K562 (cell line): ENCODE measurements around the gene NUDT21. TPM values are rescaled to one million over a fixed set of nuclear protein-coding genes. Genes with fewer than 3 reads are reported as not detected.

Experiments
- CHD1 ChIP-seq: fragments of 200-600 bp; sonication (generic); IDR thresholded peaks from one replicate; pipeline ENCODE4 v1.6.1; 2012; ENCODE audit warnings: mild to moderate bottlenecking, moderate library complexity, low read length, inconsistent platforms
- MTA3 ChIP-seq: fragments of 450-650 bp; formaldehyde crosslinking; IDR thresholded peaks from 2 replicates; pipeline ENCODE4 v1.6.1; 2017; ENCODE audit warnings: mild to moderate bottlenecking, borderline replicate concordance
- PHB2 ChIP-seq: fragments of 450-650 bp; IDR thresholded peaks from 2 replicates; pipeline ENCODE4 v1.6.1; 2017; ENCODE audit warnings: low read depth
- ZFP1 ChIP-seq: fragments of 450-650 bp; formaldehyde crosslinking; IDR thresholded peaks from 2 replicates; pipeline ENCODE4 v1.4.0; 2020; ENCODE audit warnings: mild to moderate bottlenecking, mixed read lengths
- ZNF253 ChIP-seq: fragments of 250-450 bp; sonication (Bioruptor Pico); conservative IDR thresholded peaks from 2 replicates; pipeline ENCODE4 v1.6.1; 2021; ENCODE audit warnings: mild to moderate bottlenecking
- ZNF263 ChIP-seq: sonication (generic); formaldehyde crosslinking; IDR thresholded peaks from 2 replicates; pipeline ENCODE4 v1.8.0; 2022; ENCODE audit warnings: mild to moderate bottlenecking, missing genetic modification reagents, borderline replicate concordance
- ZNF707 ChIP-seq: fragments of 250-450 bp; sonication (Bioruptor Pico); conservative IDR thresholded peaks from 2 replicates; pipeline ENCODE4 v1.8.0; 2022; ENCODE audit warnings: inconsistent platforms, mild to moderate bottlenecking, moderate library complexity
- ZNF75A ChIP-seq: fragments of 450-650 bp; formaldehyde crosslinking; IDR thresholded peaks from 2 replicates; pipeline ENCODE4 v1.4.0; 2020; ENCODE audit warnings: mild to moderate bottlenecking
- ZNF79 ChIP-seq: fragments of 250-450 bp; sonication (Bioruptor Pico); IDR thresholded peaks from 2 replicates; pipeline ENCODE4 v1.4.0; 2020; ENCODE audit warnings: low read depth, mild to moderate bottlenecking, moderate library complexity
- polyA plus RNA-seq, 8 experiments: library from polyadenylated mRNA; depleted of rRNA in 4 of 8; stranded (reverse) in 5 of 8; unstranded in 3 of 8; fragments of >200 nt; fragmentation: Nextera tagmentation in 2 of 8; fragmentation: Illumina TruSeq in 1 of 8; extraction: Ambion mirVana in 2 of 8; extraction: Trizol in 1 of 8; gene quantifications; 2 replicates each; pipeline versions ENCODE4 v1.2.1 to v1.2.3, GENCODE V29; 2011 to 2014; ENCODE audit warnings: inconsistent platforms in 1 of 8, missing spikeins in 1 of 8
- total RNA-seq, 7 experiments: library from RNA; depleted of rRNA in 6 of 7; stranded (reverse); fragments of >200 nt in 6 of 7; fragmentation: Illumina TruSeq in 2 of 7; extraction: Trizol in 2 of 7; gene quantifications; 2 replicates each; pipeline versions ENCODE4 v1.2.1 to v1.2.3, GENCODE V29; 2011 to 2021; ENCODE audit warnings: low replicate concordance in 1 of 7
- TF ChIP-seq, protein P1 (sequence below): IDR thresholded peaks from 2 replicates; pipeline ENCODE4 v1.6.1; 2016; ENCODE audit warnings: missing genetic modification characterization, missing compliant biosample characterization
- TF ChIP-seq, protein P2 (sequence below): fragments of 450-650 bp; formaldehyde crosslinking; conservative IDR thresholded peaks from 2 replicates; pipeline ENCODE4 v1.4.0; 2022; ENCODE audit warnings: mild to moderate bottlenecking, missing genetic modification characterization
- TF ChIP-seq, protein P3 (sequence below): fragments of 450-650 bp; IDR thresholded peaks from 2 replicates; pipeline ENCODE4 v1.6.1; 2016; ENCODE audit warnings: borderline replicate concordance
- TF ChIP-seq, protein P4 (sequence below): fragments of 450-650 bp; IDR thresholded peaks from 2 replicates; pipeline ENCODE4 v1.6.1; 2017; ENCODE audit warnings: mild to moderate bottlenecking, moderate library complexity
- TF ChIP-seq, protein P5 (sequence below): fragments of 450-650 bp; IDR thresholded peaks from 2 replicates; pipeline ENCODE4 v1.6.1; 2014; ENCODE audit warnings: low read depth, mild to moderate bottlenecking, moderate library complexity, borderline replicate concordance
- TF ChIP-seq, protein P6 (sequence below), 2 experiments: fragments of 200-800 bp in 1 of 2; sonication (Bioruptor generic) in 1 of 2; sonication (generic) in 1 of 2; formaldehyde crosslinking in 1 of 2; IDR thresholded peaks in 1 of 2; conservative IDR thresholded peaks in 1 of 2; 2 replicates each; pipeline versions ENCODE4 v1.5.0 to v1.6.1; 2016 to 2020; ENCODE audit warnings: missing compliant biosample characterization in 1 of 2, missing genetic modification characterization in 1 of 2, missing genetic modification reagents in 1 of 2

Gene NUDT21
- total and polyA plus RNA-seq, 9 of the 15 experiments (the other 6 are each of a cell fraction or from before 2014, with no cell fraction given), result 62.4 to 218 (median 121) TPM

DNA sequence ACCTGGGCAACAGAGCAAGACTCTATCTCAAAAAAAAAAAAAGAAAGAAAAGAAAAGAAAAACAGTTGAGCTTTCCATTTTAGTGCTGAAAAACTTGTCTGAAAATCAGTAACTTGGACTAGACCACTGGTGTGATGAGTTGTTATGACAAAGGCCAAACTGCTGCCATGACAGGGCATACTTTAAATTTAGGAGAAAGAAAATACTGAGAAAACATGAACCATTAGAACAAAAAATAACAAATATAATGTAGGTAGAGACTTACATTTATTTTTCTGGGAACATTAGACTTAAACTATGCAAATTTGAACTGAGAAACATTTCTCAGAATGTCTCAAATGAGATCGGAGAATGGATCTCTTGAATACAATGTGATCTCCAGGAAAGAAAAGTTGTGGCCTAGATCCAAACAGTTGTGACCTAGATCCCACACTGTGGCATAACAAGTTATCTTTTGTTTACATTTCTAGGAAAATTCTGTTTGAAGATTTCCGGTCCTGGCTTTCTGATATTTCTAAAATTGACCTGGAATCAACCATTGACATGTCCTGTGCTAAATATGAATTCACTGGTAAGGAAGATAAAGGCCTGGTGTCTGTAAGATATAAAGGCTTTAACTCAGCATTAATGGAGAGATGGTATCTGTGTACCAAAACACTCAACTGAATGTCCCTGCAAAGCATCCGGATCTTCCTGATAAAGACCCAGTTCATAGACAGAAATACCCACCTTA lies 11.1 kb upstream of the NUDT21 start (continued):
- TF ChIP-seq ZNF79 (CRISPR knock-in tag) (no peak; the same call in 1 of the 2 replicates), ZFP1 (no peak), ZNF253 (CRISPR knock-in tag) (no peak), ZNF75A (no peak), ZNF707 (no peak), PHB2 (peak; percentile 61; the same call in 1 of the 2 replicates), CHD1 (no peak), MTA3 (no peak), ZNF263 (CRISPR knock-in tag) (no peak)
- TF ChIP-seq, protein P1, sequence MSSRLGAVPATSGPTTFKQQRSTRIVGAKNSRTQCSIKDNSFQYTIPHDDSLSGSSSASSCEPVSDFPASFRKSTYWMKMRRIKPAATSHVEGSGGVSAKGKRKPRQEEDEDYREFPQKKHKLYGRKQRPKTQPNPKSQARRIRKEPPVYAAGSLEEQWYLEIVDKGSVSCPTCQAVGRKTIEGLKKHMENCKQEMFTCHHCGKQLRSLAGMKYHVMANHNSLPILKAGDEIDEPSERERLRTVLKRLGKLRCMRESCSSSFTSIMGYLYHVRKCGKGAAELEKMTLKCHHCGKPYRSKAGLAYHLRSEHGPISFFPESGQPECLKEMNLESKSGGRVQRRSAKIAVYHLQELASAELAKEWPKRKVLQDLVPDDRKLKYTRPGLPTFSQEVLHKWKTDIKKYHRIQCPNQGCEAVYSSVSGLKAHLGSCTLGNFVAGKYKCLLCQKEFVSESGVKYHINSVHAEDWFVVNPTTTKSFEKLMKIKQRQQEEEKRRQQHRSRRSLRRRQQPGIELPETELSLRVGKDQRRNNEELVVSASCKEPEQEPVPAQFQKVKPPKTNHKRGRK (tag), result no peak
- TF ChIP-seq, protein P2, sequence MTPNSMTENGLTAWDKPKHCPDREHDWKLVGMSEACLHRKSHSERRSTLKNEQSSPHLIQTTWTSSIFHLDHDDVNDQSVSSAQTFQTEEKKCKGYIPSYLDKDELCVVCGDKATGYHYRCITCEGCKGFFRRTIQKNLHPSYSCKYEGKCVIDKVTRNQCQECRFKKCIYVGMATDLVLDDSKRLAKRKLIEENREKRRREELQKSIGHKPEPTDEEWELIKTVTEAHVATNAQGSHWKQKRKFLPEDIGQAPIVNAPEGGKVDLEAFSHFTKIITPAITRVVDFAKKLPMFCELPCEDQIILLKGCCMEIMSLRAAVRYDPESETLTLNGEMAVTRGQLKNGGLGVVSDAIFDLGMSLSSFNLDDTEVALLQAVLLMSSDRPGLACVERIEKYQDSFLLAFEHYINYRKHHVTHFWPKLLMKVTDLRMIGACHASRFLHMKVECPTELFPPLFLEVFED (CRISPR knock-in tag), result no peak
- TF ChIP-seq, protein P3, sequence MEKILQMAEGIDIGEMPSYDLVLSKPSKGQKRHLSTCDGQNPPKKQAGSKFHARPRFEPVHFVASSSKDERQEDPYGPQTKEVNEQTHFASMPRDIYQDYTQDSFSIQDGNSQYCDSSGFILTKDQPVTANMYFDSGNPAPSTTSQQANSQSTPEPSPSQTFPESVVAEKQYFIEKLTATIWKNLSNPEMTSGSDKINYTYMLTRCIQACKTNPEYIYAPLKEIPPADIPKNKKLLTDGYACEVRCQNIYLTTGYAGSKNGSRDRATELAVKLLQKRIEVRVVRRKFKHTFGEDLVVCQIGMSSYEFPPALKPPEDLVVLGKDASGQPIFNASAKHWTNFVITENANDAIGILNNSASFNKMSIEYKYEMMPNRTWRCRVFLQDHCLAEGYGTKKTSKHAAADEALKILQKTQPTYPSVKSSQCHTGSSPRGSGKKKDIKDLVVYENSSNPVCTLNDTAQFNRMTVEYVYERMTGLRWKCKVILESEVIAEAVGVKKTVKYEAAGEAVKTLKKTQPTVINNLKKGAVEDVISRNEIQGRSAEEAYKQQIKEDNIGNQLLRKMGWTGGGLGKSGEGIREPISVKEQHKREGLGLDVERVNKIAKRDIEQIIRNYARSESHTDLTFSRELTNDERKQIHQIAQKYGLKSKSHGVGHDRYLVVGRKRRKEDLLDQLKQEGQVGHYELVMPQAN, result no peak
- TF ChIP-seq, protein P4, sequence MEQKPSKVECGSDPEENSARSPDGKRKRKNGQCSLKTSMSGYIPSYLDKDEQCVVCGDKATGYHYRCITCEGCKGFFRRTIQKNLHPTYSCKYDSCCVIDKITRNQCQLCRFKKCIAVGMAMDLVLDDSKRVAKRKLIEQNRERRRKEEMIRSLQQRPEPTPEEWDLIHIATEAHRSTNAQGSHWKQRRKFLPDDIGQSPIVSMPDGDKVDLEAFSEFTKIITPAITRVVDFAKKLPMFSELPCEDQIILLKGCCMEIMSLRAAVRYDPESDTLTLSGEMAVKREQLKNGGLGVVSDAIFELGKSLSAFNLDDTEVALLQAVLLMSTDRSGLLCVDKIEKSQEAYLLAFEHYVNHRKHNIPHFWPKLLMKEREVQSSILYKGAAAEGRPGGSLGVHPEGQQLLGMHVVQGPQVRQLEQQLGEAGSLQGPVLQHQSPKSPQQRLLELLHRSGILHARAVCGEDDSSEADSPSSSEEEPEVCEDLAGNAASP, result no peak
- TF ChIP-seq, protein P5, sequence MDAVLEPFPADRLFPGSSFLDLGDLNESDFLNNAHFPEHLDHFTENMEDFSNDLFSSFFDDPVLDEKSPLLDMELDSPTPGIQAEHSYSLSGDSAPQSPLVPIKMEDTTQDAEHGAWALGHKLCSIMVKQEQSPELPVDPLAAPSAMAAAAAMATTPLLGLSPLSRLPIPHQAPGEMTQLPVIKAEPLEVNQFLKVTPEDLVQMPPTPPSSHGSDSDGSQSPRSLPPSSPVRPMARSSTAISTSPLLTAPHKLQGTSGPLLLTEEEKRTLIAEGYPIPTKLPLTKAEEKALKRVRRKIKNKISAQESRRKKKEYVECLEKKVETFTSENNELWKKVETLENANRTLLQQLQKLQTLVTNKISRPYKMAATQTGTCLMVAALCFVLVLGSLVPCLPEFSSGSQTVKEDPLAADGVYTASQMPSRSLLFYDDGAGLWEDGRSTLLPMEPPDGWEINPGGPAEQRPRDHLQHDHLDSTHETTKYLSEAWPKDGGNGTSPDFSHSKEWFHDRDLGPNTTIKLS, result 0 out of 2 replicates have a peak, but pooled peaks have one; percentile 25
- TF ChIP-seq, protein P6, sequence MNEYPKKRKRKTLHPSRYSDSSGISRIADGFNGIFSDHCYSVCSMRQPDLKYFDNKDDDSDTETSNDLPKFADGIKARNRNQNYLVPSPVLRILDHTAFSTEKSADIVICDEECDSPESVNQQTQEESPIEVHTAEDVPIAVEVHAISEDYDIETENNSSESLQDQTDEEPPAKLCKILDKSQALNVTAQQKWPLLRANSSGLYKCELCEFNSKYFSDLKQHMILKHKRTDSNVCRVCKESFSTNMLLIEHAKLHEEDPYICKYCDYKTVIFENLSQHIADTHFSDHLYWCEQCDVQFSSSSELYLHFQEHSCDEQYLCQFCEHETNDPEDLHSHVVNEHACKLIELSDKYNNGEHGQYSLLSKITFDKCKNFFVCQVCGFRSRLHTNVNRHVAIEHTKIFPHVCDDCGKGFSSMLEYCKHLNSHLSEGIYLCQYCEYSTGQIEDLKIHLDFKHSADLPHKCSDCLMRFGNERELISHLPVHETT (CRISPR knock-in tag; conservative IDR thresholded peaks at IDR 0.05 in 1 of 2, IDR thresholded peaks at IDR 0.05 in 1 of 2), result peak in 1 of 2 experiments; percentile 62; a peak in 1 of 4 replicates
